ENCODE data around the gene CLTCL1. TPM values are rescaled to one million over a fixed set of nuclear protein-coding genes. Genes with fewer than 3 reads are reported as not detected.
A peak's percentile ranks its signal among the peaks of the same experiment; 100 is the strongest.

The CLTCL1 gene
- total RNA-seq, 1 experiment from 2014 or later: 21.7 TPM

- intact Hi-C loops (cut with micrococcal nuclease): no loop called here
- no peak overlapping the region for H3K4me3 Mint-ChIP-seq (ENCODE audit: unreplicated experiment)
- peaks cover 41% of the 10 kb centered on the region for H3K36me3 Mint-ChIP-seq (ENCODE audit: insufficient read depth, unreplicated experiment)
These were observed 48.8 kb downstream of the CLTCL1 start for GRCh38 chr22:19242699-19243098.

GRCh38 chr22:19241593-19241906, 50.0 kb downstream of the CLTCL1 start:
- TF ChIP-seq CTCF (IDR thresholded peaks at IDR 0.05; ENCODE audit: unreplicated experiment): no peak
- intact Hi-C loops (cut with micrococcal nuclease): no loop called here
- Mint-ChIP-seq H3K4me1 (ENCODE audit: insufficient read depth, unreplicated experiment) (no peaks in the 10 kb centered on the region), H3K4me3 (ENCODE audit: unreplicated experiment) (no peak overlapping the region), H3K27me3 (ENCODE audit: insufficient read depth, unreplicated experiment) (no peaks in the 10 kb centered on the region), H3K27ac (ENCODE audit: low read depth, unreplicated experiment) (no peak overlapping the region), H3K36me3 (ENCODE audit: insufficient read depth, unreplicated experiment) (peaks cover 47% of the 10 kb centered on the region), H3K9me3 (ENCODE audit: unreplicated experiment) (no peaks in the 10 kb centered on the region)
- no peak for DNase-seq (ENCODE audit: unreplicated experiment)
- ChIA-PET CTCF (no interaction called here), POLR2A (interaction anchor here (0.6 kb wide), 1 partner anchor 16 kb away, joined by 4 read pairs; no protein-coding TSS in a partner anchor)
- no TSS peak for BruUV-seq (replicated peaks)

More at GRCh38 chr22:19242699-19243098, 48.8 kb downstream of the CLTCL1 start:
- no peak overlapping the region for H3K27ac Mint-ChIP-seq (ENCODE audit: low read depth, unreplicated experiment)
- no peak for TF ChIP-seq CTCF (IDR thresholded peaks at IDR 0.05; ENCODE audit: unreplicated experiment)
- DNase-seq (ENCODE audit: unreplicated experiment): no peak
- no peaks in the 10 kb centered on the region for H3K27me3 Mint-ChIP-seq (ENCODE audit: insufficient read depth, unreplicated experiment)
- H3K4me1 Mint-ChIP-seq (ENCODE audit: insufficient read depth, unreplicated experiment): no peaks in the 10 kb centered on the region
- BruUV-seq (replicated peaks): no TSS peak
- no peaks in the 10 kb centered on the region for H3K9me3 Mint-ChIP-seq (ENCODE audit: unreplicated experiment)
- POLR2A ChIA-PET: interaction anchor here (0.7 kb wide), 1 partner anchor 62 kb away, joined by 4 read pairs; no protein-coding TSS in a partner anchor
- CTCF ChIA-PET: no interaction called here

- no peaks in the 10 kb centered on the region for H3K4me1 Mint-ChIP-seq (ENCODE audit: insufficient read depth, unreplicated experiment)
- no TSS peak for BruUV-seq (replicated peaks)
- DNase-seq (ENCODE audit: unreplicated experiment): no peak
- no peak overlapping the region for H3K4me3 Mint-ChIP-seq (ENCODE audit: unreplicated experiment)
- CTCF ChIA-PET: no interaction called here
- TF ChIP-seq CTCF (IDR thresholded peaks at IDR 0.05; ENCODE audit: unreplicated experiment): no peak
- H3K27me3 Mint-ChIP-seq (ENCODE audit: insufficient read depth, unreplicated experiment): no peaks in the 10 kb centered on the region
- no peaks in the 10 kb centered on the region for H3K9me3 Mint-ChIP-seq (ENCODE audit: unreplicated experiment)
- H3K36me3 Mint-ChIP-seq (ENCODE audit: insufficient read depth, unreplicated experiment): peaks cover 47% of the 10 kb centered on the region
- intact Hi-C loops (cut with micrococcal nuclease): no loop called here
- peak overlapping the region; percentile 31 for H3K27ac Mint-ChIP-seq (ENCODE audit: low read depth, unreplicated experiment)
- POLR2A ChIA-PET: no interaction called here
These were observed 50.5 kb downstream of the CLTCL1 start for GRCh38 chr22:19240813-19241592.

GRCh38 chr22:19239464-19239863, 52.1 kb downstream of the CLTCL1 start:
- Mint-ChIP-seq H3K27me3 (ENCODE audit: insufficient read depth, unreplicated experiment) (no peaks in the 10 kb centered on the region), H3K27ac (ENCODE audit: low read depth, unreplicated experiment) (no peak overlapping the region)

More at GRCh38 chr22:19239464-19239863, 52.1 kb downstream of the CLTCL1 start:
- POLR2A ChIA-PET: no interaction called here
- BruUV-seq (replicated peaks): no TSS peak
- Mint-ChIP-seq H3K9me3 (ENCODE audit: unreplicated experiment) (no peaks in the 10 kb centered on the region), H3K4me3 (ENCODE audit: unreplicated experiment) (no peak overlapping the region), H3K4me1 (ENCODE audit: insufficient read depth, unreplicated experiment) (no peaks in the 10 kb centered on the region), H3K36me3 (ENCODE audit: insufficient read depth, unreplicated experiment) (peaks cover 43% of the 10 kb centered on the region)
- intact Hi-C loops (cut with micrococcal nuclease): no loop called here
- no peak for DNase-seq (ENCODE audit: unreplicated experiment)
- TF ChIP-seq CTCF (IDR thresholded peaks at IDR 0.05; ENCODE audit: unreplicated experiment): no peak
- CTCF ChIA-PET: interaction anchor here (0.6 kb wide), 1 partner anchor 13 kb away, joined by 3 read pairs; no protein-coding TSS in a partner anchor

All from MCF 10A (cell line).